Keratinocyte (primary cell): Measurements from ENCODE around the gene PPP2R5C. TPM values are rescaled to one million over a fixed set of nuclear protein-coding genes. Genes with fewer than 3 reads are reported as not detected.
A peak's percentile ranks its signal among the peaks of the same experiment; 100 is the strongest.

Source experiments
- DNase-seq: peaks from one replicate; pipeline ENCODE4 v3.0.0-alpha.2; 2011; ENCODE audit warnings: low read depth, missing footprints, low spot score
- FAIRE-seq: peaks from 2 replicates; lab custom pipeline; 2011; peaks lifted over from hg19 to GRCh38; lab: Jason Lieb, UNC
- H2AFZ ChIP-seq: 2 replicates; pipeline ENCODE4 v1.6.0; 2012; ENCODE audit warnings: low read length, control low read depth, inconsistent platforms; ENCODE audit not compliant: control insufficient read depth
- H3K27ac ChIP-seq: 2 replicates; pipeline ENCODE4 v1.5.1; 2011; ENCODE audit warnings: low read length; ENCODE audit not compliant: control insufficient read depth, insufficient read depth
- H3K27me3 ChIP-seq: 3 replicates; pipeline ENCODE4 v1.6.0; 2011; ENCODE audit warnings: low read length; ENCODE audit not compliant: control insufficient read depth, insufficient read depth; ENCODE audit errors: extremely low read depth
- H3K36me3 ChIP-seq, 2 experiments: 2 replicates in 1 of 2; 3 replicates in 1 of 2; pipeline ENCODE4 v1.5.1; 2011; ENCODE audit warnings: low read length in 2 of 2, mild to moderate bottlenecking in 1 of 2; ENCODE audit not compliant: control insufficient read depth in 2 of 2, insufficient read depth in 2 of 2; ENCODE audit errors: extremely low read depth in 1 of 2
- H3K4me1 ChIP-seq: 3 replicates; pipeline ENCODE4 v1.5.1; 2011; ENCODE audit warnings: low read length; ENCODE audit not compliant: control insufficient read depth, insufficient read depth; ENCODE audit errors: extremely low read depth
- H3K4me2 ChIP-seq: 3 replicates; pipeline ENCODE4 v1.6.0; 2011; ENCODE audit warnings: low read depth, low read length; ENCODE audit not compliant: control insufficient read depth, insufficient read depth; ENCODE audit errors: extremely low read depth
- H3K4me3 ChIP-seq, 3 experiments: fragments of 200-600 bp in 1 of 3; sonication (generic) in 1 of 3; 2 replicates in 2 of 3; 3 replicates in 1 of 3; pipeline ENCODE4 v1.5.1; 2011 to 2016; ENCODE audit warnings: low read length in 3 of 3, mild to moderate bottlenecking in 3 of 3, control low read depth in 2 of 3, inconsistent platforms in 1 of 3, low read depth in 1 of 3, mixed read lengths in 1 of 3, mixed run types in 1 of 3, moderate library complexity in 1 of 3; ENCODE audit not compliant: control insufficient read depth in 2 of 3, insufficient read depth in 2 of 3; ENCODE audit errors: extremely low read depth in 1 of 3
- H3K79me2 ChIP-seq: 2 replicates; pipeline ENCODE4 v1.6.0; 2012; ENCODE audit warnings: low read length; ENCODE audit not compliant: control insufficient read depth, insufficient read depth
- H3K9ac ChIP-seq: 3 replicates; pipeline ENCODE4 v1.6.0; 2011; ENCODE audit warnings: low read length; ENCODE audit not compliant: control insufficient read depth, insufficient read depth; ENCODE audit errors: extremely low read depth
- H3K9me1 ChIP-seq: 3 replicates; pipeline ENCODE4 v1.6.0; 2011; ENCODE audit warnings: low read length; ENCODE audit not compliant: control insufficient read depth, insufficient read depth; ENCODE audit errors: extremely low read depth
- H3K9me3 ChIP-seq: 2 replicates; pipeline ENCODE4 v1.5.1; 2012; ENCODE audit warnings: low read depth, low read length; ENCODE audit not compliant: control insufficient read depth
- H4K20me1 ChIP-seq: 3 replicates; pipeline ENCODE4 v1.6.0; 2011; ENCODE audit warnings: low read length; ENCODE audit not compliant: control insufficient read depth, insufficient read depth; ENCODE audit errors: extremely low read depth
- CTCF ChIP-seq, 3 experiments: IDR thresholded peaks in 1 of 3; conservative IDR thresholded peaks in 1 of 3; optimal IDR thresholded peaks in 1 of 3; 2 replicates in 2 of 3; 3 replicates in 1 of 3; pipeline versions ENCODE3 to v1.5.1; 2011; ENCODE audit warnings: low read length in 3 of 3, mild to moderate bottlenecking in 3 of 3, moderate library complexity in 2 of 3, control low read depth in 1 of 3, inconsistent platforms in 1 of 3; ENCODE audit not compliant: insufficient read depth in 2 of 3; ENCODE audit errors: extremely low read depth in 1 of 3
- EZH2 ChIP-seq: IDR thresholded peaks from one replicate; pipeline ENCODE4 v1.6.1; 2012; ENCODE audit warnings: inconsistent platforms, mild to moderate bottlenecking, low read length, moderate library complexity
- dilution Hi-C: fragments of 300-500 bp; cut with MboI; formaldehyde crosslinking; loops from one replicate; pipeline ENCODE4 v1.7.0; 2020; ENCODE audit warnings: low sequenced_read_pairs; ENCODE audit not compliant: extremely low pct_ligation_motif_present
- polyA plus RNA-seq, 5 experiments: library from polyadenylated mRNA; depleted of rRNA in 3 of 5; stranded (reverse) in 3 of 5; stranded (forward) in 1 of 5; unstranded in 1 of 5; fragments of >200 nt; gene quantifications; 1 replicate in 1 of 5; 2 replicates in 3 of 5; 3 replicates in 1 of 5; pipeline versions ENCODE4 v1.2.1 to v1.2.3, GENCODE V29; 2011 to 2012; ENCODE audit warnings: missing spikeins in 2 of 5, low read depth in 1 of 5, low replicate concordance in 1 of 5

The PPP2R5C gene
- polyA plus RNA-seq, 1 donor (not counting 4 experiments of a cell fraction or from before 2014, with no cell fraction given) = 105 TPM

GRCh38 chr14:101821528-101821927 is 60.0 kb downstream of the PPP2R5C start:
- TF ChIP-seq CTCF (optimal IDR thresholded peaks at IDR 0.05 in 1 of 3, IDR thresholded peaks at IDR 0.05 in 1 of 3, conservative IDR thresholded peaks at IDR 0.05 in 1 of 3; ENCODE audit: extremely low read depth in 1 of 3, insufficient read depth in 2 of 3, low read length in 3 of 3) (no peak), EZH2 (no peak)
- FAIRE-seq (no peak), DNase-seq (no peak)
- no peak overlapping the region for H3K4me2 ChIP-seq
- dilution Hi-C loops = no loop called here
- H3K9me3 ChIP-seq = no peaks in the 10 kb centered on the region
- peaks cover 0 to 10% of the 10 kb centered on the region in 2 experiments for H3K36me3 ChIP-seq
- H3K9ac ChIP-seq = no peak overlapping the region
- no peak overlapping the region for H2AFZ ChIP-seq
- H3K27me3 ChIP-seq = no peaks in the 10 kb centered on the region
- H3K4me1 ChIP-seq = peaks cover 23% of the 10 kb centered on the region
- peaks cover 3% of the 10 kb centered on the region for H4K20me1 ChIP-seq
- peaks cover 2% of the 10 kb centered on the region for H3K9me1 ChIP-seq
- no peak overlapping the region for H3K4me3 ChIP-seq
- H3K79me2 ChIP-seq = peaks cover 84% of the 10 kb centered on the region
- no peak overlapping the region for H3K27ac ChIP-seq

- dilution Hi-C loops = no loop called here
- DNase-seq = no peak
Measured at GRCh38 chr14:101823066-101823465, 61.6 kb downstream of the PPP2R5C start.

More at GRCh38 chr14:101823066-101823465, 61.6 kb downstream of the PPP2R5C start:
- Histone ChIP-seq H3K27ac (peak overlapping the region; percentile 59), H3K27me3 (no peaks in the 10 kb centered on the region), H3K4me1 (peaks cover 23% of the 10 kb centered on the region), H2AFZ (no peak overlapping the region), H3K36me3 (peaks cover 0 to 10% of the 10 kb centered on the region in 2 experiments), H3K9ac (peak overlapping the region; percentile 58), H4K20me1 (no peaks in the 10 kb centered on the region), H3K9me3 (no peaks in the 10 kb centered on the region), H3K4me3 (peak overlapping the region in 2 of 3 experiments; percentile 18 to 37), H3K9me1 (no peaks in the 10 kb centered on the region), H3K79me2 (peaks cover 83% of the 10 kb centered on the region), H3K4me2 (peak overlapping the region; percentile 85)
- TF ChIP-seq CTCF (optimal IDR thresholded peaks at IDR 0.05 in 1 of 3, IDR thresholded peaks at IDR 0.05 in 1 of 3, conservative IDR thresholded peaks at IDR 0.05 in 1 of 3; ENCODE audit: extremely low read depth in 1 of 3, insufficient read depth in 2 of 3, low read length in 3 of 3) (no peak), EZH2 (no peak)
- no peak for FAIRE-seq
